ENCODE results near the gene CUX1. TPM values are rescaled to one million over a fixed set of nuclear protein-coding genes. Genes with fewer than 3 reads are reported as not detected.
"Not testable (repeated sequence)": the region's sequence is repeated elsewhere in the genome, so short reads cannot be mapped to it uniquely, and the experiment has no call there.

Gene CUX1
- total and polyA plus RNA-seq, 10 of the 15 experiments (the other 5 are each of a cell fraction or from before 2014, with no cell fraction given) = 6.1 to 48.6 (median 25.9) TPM

DNA sequence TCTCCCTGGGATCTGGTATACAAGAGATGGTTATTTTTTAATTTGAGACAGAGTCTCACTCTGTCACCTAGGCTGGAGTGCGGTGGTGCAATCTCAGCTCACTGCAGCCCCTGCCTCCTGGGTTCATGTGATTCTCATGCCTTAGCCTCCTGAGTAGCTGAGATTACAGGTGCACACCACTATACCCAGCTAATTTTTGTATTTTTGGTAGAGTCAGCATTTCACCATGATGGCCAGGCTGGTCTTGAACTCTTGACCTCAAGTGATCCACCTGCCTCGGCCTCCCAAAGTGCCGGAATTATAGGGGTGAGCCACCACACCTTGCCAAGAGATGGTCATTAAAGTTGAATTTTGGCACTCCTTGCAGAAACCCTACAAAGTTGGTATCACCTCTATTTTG is 71.1 kb downstream of the CUX1 start:
- 100% methylated on average over 3 of the region's 3 CpGs for WGBS (ENCODE audit: insufficient coverage, insufficient replicate concordance, low lambda C conversion rate, missing lambda C conversion rate)
- SMC1A ChIA-PET (ENCODE audit: uncharacterized antibody, unreplicated experiment) = not testable (repeated sequence)

DNA sequence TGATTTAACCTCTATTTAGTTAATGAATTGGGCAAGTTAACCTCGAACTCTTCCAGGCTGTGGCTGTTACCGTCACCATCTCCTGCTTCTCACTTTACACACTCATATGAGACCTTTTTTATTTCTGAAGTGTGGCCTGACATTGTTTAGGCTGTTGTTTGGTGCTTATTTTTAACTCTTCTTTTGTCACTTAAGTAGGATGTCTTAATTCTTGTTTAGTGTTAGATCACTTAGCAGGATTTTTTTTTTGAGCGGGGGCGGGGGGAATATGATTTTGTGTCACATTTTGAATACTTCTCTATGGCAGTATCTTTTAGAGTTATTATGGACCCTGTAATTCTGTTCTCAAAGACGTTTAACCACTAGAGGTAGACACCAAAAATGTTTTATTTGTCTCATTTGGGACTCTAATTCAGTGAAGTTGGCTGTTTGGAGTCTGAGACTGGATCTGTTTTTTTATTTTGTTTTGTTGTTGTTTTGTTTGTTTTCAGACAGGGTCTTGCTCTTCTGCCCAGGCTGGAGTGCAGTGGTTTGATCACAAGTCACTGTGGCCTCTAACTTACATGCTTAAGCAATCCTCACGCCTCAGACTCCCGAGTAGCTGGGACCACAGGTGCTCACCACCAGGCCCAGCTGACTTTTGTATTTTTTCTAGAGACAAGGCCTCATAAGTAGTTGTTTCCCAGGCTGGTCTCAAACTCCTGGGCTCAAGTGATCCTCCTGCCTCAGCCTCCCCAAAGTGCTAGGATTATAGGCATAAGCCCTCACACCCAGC is 73.5 kb downstream of the CUX1 start:
- Histone ChIP-seq H3K79me2 (ENCODE audit: control insufficient read depth, insufficient read depth, low read length) (peaks cover 24% of the 10 kb centered on the region), H3K27me3 (replicated peaks in 1 of 2; ENCODE audit: control insufficient read depth in 2 of 2, insufficient read depth in 2 of 2, low read length in 1 of 2) (no peaks in the 10 kb centered on the region), H2AFZ (ENCODE audit: control insufficient read depth, low read depth, low read length) (no peak overlapping the region), H3K4me2 (ENCODE audit: control insufficient read depth, insufficient read depth) (no peak overlapping the region), H4K20me1 (ENCODE audit: control insufficient read depth, insufficient read depth) (no peaks in the 10 kb centered on the region), H3K36me3 (ENCODE audit: control insufficient read depth in 2 of 2, insufficient read depth in 2 of 2, low read length in 1 of 2) (peaks cover 0 to 1% of the 10 kb centered on the region in 2 experiments; a peak in 1 of 4 replicates), H3K9me3 (replicated peaks; ENCODE audit: control insufficient read depth, insufficient read depth, low read length) (no peaks in the 10 kb centered on the region), H3K4me3 (no peak overlapping the region), H3K4me1 (ENCODE audit: control insufficient read depth, insufficient read depth, low read length) (peaks cover 5% of the 10 kb centered on the region; the same call in 1 of the 2 replicates), H3K9ac (ENCODE audit: control insufficient read depth, insufficient read depth, low read length) (no peak overlapping the region), H3K27ac (ENCODE audit: control insufficient read depth, insufficient read depth) (no peak overlapping the region)
- no TSS peak for BruUV-seq (replicated peaks)
- in situ Hi-C loops (cut with MboI) (no loop called here), intact Hi-C loops (cut with micrococcal nuclease; ENCODE audit: unreplicated experiment) (no loop called here)
- DNase-seq (ENCODE audit: low read depth, low spot score) (no peak), ATAC-seq (no peak), FAIRE-seq (no peak)
- ChIA-PET CTCF (no interaction called here), RAD21 (ENCODE audit: unreplicated experiment) (no interaction called here), SMC1A (ENCODE audit: uncharacterized antibody, unreplicated experiment) (no interaction called here), POLR2A (interaction anchor here (0.9 kb wide), 1 partner anchor 9 kb away, joined by 3 read pairs; no protein-coding TSS in a partner anchor)
- 65% methylated on average over 7 of the region's 7 CpGs for WGBS (ENCODE audit: insufficient coverage, insufficient replicate concordance, low lambda C conversion rate, missing lambda C conversion rate)
- TF ChIP-seq YBX1 (IDR thresholded peaks at IDR 0.05) (no peak), MTA2 (IDR thresholded peaks at IDR 0.05; ENCODE audit: low read depth) (no peak), HDAC2 (IDR thresholded peaks at IDR 0.05) (no peak), ZNF384 (IDR thresholded peaks at IDR 0.05; ENCODE audit: borderline replicate concordance, low read depth, low read length) (no peak), JUND (IDR thresholded peaks at IDR 0.05; ENCODE audit: low read depth, low read length) (no peak), EP300 (IDR thresholded peaks at IDR 0.05; ENCODE audit: borderline replicate concordance in 1 of 2, control insufficient read depth in 1 of 2, low read depth in 2 of 2, low read length in 2 of 2) (no peak), CREM (IDR thresholded peaks at IDR 0.05; ENCODE audit: low read depth) (no peak), ZNF274 (IDR thresholded peaks at IDR 0.05; ENCODE audit: insufficient read depth, insufficient read length) (no peak)
- TF ChIP-seq, protein P1, sequence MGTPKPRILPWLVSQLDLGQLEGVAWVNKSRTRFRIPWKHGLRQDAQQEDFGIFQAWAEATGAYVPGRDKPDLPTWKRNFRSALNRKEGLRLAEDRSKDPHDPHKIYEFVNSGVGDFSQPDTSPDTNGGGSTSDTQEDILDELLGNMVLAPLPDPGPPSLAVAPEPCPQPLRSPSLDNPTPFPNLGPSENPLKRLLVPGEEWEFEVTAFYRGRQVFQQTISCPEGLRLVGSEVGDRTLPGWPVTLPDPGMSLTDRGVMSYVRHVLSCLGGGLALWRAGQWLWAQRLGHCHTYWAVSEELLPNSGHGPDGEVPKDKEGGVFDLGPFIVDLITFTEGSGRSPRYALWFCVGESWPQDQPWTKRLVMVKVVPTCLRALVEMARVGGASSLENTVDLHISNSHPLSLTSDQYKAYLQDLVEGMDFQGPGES (IDR thresholded peaks at IDR 0.05) = no peak
- TF ChIP-seq, protein P2, sequence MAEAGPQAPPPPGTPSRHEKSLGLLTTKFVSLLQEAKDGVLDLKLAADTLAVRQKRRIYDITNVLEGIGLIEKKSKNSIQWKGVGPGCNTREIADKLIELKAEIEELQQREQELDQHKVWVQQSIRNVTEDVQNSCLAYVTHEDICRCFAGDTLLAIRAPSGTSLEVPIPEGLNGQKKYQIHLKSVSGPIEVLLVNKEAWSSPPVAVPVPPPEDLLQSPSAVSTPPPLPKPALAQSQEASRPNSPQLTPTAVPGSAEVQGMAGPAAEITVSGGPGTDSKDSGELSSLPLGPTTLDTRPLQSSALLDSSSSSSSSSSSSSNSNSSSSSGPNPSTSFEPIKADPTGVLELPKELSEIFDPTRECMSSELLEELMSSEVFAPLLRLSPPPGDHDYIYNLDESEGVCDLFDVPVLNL (IDR thresholded peaks at IDR 0.05; ENCODE audit: low read depth, low read length) = no peak
- TF ChIP-seq, protein P3, sequence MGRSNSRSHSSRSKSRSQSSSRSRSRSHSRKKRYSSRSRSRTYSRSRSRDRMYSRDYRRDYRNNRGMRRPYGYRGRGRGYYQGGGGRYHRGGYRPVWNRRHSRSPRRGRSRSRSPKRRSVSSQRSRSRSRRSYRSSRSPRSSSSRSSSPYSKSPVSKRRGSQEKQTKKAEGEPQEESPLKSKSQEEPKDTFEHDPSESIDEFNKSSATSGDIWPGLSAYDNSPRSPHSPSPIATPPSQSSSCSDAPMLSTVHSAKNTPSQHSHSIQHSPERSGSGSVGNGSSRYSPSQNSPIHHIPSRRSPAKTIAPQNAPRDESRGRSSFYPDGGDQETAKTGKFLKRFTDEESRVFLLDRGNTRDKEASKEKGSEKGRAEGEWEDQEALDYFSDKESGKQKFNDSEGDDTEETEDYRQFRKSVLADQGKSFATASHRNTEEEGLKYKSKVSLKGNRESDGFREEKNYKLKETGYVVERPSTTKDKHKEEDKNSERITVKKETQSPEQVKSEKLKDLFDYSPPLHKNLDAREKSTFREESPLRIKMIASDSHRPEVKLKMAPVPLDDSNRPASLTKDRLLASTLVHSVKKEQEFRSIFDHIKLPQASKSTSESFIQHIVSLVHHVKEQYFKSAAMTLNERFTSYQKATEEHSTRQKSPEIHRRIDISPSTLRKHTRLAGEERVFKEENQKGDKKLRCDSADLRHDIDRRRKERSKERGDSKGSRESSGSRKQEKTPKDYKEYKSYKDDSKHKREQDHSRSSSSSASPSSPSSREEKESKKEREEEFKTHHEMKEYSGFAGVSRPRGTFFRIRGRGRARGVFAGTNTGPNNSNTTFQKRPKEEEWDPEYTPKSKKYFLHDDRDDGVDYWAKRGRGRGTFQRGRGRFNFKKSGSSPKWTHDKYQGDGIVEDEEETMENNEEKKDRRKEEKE (IDR thresholded peaks at IDR 0.05) = no peak

More for the DNA sequence above, 71.1 kb downstream of the CUX1 start:
- H3K27ac ChIP-seq (ENCODE audit: control insufficient read depth, insufficient read depth); ATAC-seq; H3K27me3 ChIP-seq (replicated peaks in 1 of 2; ENCODE audit: control insufficient read depth in 2 of 2, insufficient read depth in 2 of 2, low read length in 1 of 2); DNase-seq (ENCODE audit: low read depth, low spot score); H3K36me3 ChIP-seq (ENCODE audit: control insufficient read depth in 2 of 2, insufficient read depth in 2 of 2, low read length in 1 of 2); H2AFZ ChIP-seq (ENCODE audit: control insufficient read depth, low read depth, low read length); H3K9me3 ChIP-seq (replicated peaks; ENCODE audit: control insufficient read depth, insufficient read depth, low read length); BruUV-seq (replicated peaks); H3K4me3 ChIP-seq; intact Hi-C loops (cut with micrococcal nuclease; ENCODE audit: unreplicated experiment); in situ Hi-C loops (cut with MboI); H3K4me2 ChIP-seq (ENCODE audit: control insufficient read depth, insufficient read depth); H4K20me1 ChIP-seq (ENCODE audit: control insufficient read depth, insufficient read depth); FAIRE-seq; H3K9ac ChIP-seq (ENCODE audit: control insufficient read depth, insufficient read depth, low read length); RAD21 ChIA-PET (ENCODE audit: unreplicated experiment): not testable (repeated sequence)
- H3K4me1 ChIP-seq (ENCODE audit: control insufficient read depth, insufficient read depth, low read length) = peaks cover 26% of the 10 kb centered on the region
- POLR2A ChIA-PET = interaction anchor here (0.6 to 0.7 kb wide), 3 partner anchors 11 to 1801 kb away, joined by 4 to 7 read pairs (median 4); no protein-coding TSS in a partner anchor
- CTCF ChIA-PET = interaction anchor here (0.6 to 1.4 kb wide), 2 partner anchors 94 to 109 kb away, joined by 3 read pairs; no protein-coding TSS in a partner anchor
- peaks cover 37% of the 10 kb centered on the region for H3K79me2 ChIP-seq (ENCODE audit: control insufficient read depth, insufficient read depth, low read length)
